Parathyroid adenoma (tissue), 2 donors: ENCODE results near the gene PLCL1.

Experiments
- H2AFZ ChIP-seq: fragments of 300-600 bp; sonication (generic); one replicate; pipeline ENCODE4 v1.7.0; 2017; ENCODE audit warnings: antibody characterized with exemption, mild to moderate bottlenecking
- H3K27ac ChIP-seq: fragments of 300-600 bp; sonication (generic); one replicate; pipeline ENCODE4 v1.7.0; 2017
- H3K27me3 ChIP-seq: fragments of 300-600 bp; sonication (generic); one replicate; pipeline ENCODE4 v1.7.0; 2017; ENCODE audit warnings: low read length; ENCODE audit not compliant: control insufficient read depth, insufficient read depth
- H3K36me3 ChIP-seq: fragments of 300-600 bp; sonication (generic); one replicate; pipeline ENCODE4 v1.7.0; 2017; ENCODE audit warnings: low read length; ENCODE audit not compliant: control insufficient read depth, insufficient read depth
- H3K4me1 ChIP-seq: fragments of 300-600 bp; sonication (generic); one replicate; pipeline ENCODE4 v1.7.0; 2017; ENCODE audit warnings: control low read depth
- H3K4me2 ChIP-seq: fragments of 300-600 bp; sonication (generic); one replicate; pipeline ENCODE4 v1.7.0; 2017; ENCODE audit warnings: low read length
- H3K4me3 ChIP-seq: fragments of 300-600 bp; sonication (generic); one replicate; pipeline ENCODE4 v1.7.0; 2017; ENCODE audit warnings: low read depth, low read length
- H3K79me2 ChIP-seq: fragments of 300-600 bp; sonication (generic); one replicate; pipeline ENCODE4 v1.7.0; 2017; ENCODE audit warnings: control low read depth
- H3K9ac ChIP-seq: fragments of 300-600 bp; sonication (generic); one replicate; pipeline ENCODE4 v1.7.0; 2017; ENCODE audit warnings: mild to moderate bottlenecking
- H3K9me3 ChIP-seq: fragments of 300-600 bp; sonication (generic); one replicate; pipeline ENCODE4 v1.7.0; 2017; ENCODE audit warnings: low read length; ENCODE audit not compliant: control insufficient read depth
- CTCF ChIP-seq: fragments of 300-600 bp; sonication (generic); IDR thresholded peaks from one replicate; pipeline ENCODE4 v1.7.0; 2017; ENCODE audit warnings: antibody characterized with exemption, mild to moderate bottlenecking
- donor health status: primary hyperparathyroidism.

PLCL1 gene

GRCh38 chr2:198053148-198053547 lies 248.8 kb downstream of the PLCL1 start:
- Histone ChIP-seq H3K27ac (no peak overlapping the region), H3K4me2 (no peak overlapping the region), H3K9me3 (no peaks in the 10 kb centered on the region), H3K27me3 (no peaks in the 10 kb centered on the region), H3K9ac (no peak overlapping the region), H3K36me3 (no peaks in the 10 kb centered on the region), H3K79me2 (no peaks in the 10 kb centered on the region), H3K4me3 (no peak overlapping the region), H2AFZ (peak overlapping the region; percentile 13), H3K4me1 (peaks cover 16% of the 10 kb centered on the region)
- TF ChIP-seq CTCF, result no peak

- H3K27ac ChIP-seq, result no peak overlapping the region
- no peaks in the 10 kb centered on the region for H3K9me3 ChIP-seq
- H3K79me2 ChIP-seq, result no peaks in the 10 kb centered on the region
- no peak overlapping the region for H3K4me2 ChIP-seq
- H3K4me1 ChIP-seq, result peaks cover 16% of the 10 kb centered on the region
- no peak for TF ChIP-seq CTCF
- no peaks in the 10 kb centered on the region for H3K27me3 ChIP-seq
- peak overlapping the region; percentile 13 for H2AFZ ChIP-seq
- H3K4me3 ChIP-seq, result no peak overlapping the region
- H3K36me3 ChIP-seq, result no peaks in the 10 kb centered on the region
- no peak overlapping the region for H3K9ac ChIP-seq
These were observed 249.4 kb downstream of the PLCL1 start for GRCh38 chr2:198053776-198054175.

- H3K79me2 ChIP-seq, result no peaks in the 10 kb centered on the region
- H3K36me3 ChIP-seq, result no peaks in the 10 kb centered on the region
- H3K9ac ChIP-seq, result no peak overlapping the region
- H3K4me3 ChIP-seq, result no peak overlapping the region
- peaks cover 16% of the 10 kb centered on the region for H3K4me1 ChIP-seq
- H3K4me2 ChIP-seq, result no peak overlapping the region
- no peaks in the 10 kb centered on the region for H3K27me3 ChIP-seq
- H2AFZ ChIP-seq, result peak overlapping the region; percentile 25
- H3K27ac ChIP-seq, result no peak overlapping the region
- no peaks in the 10 kb centered on the region for H3K9me3 ChIP-seq
- peak; percentile 58 for TF ChIP-seq CTCF
These were observed 249.9 kb downstream of the PLCL1 start for GRCh38 chr2:198054299-198054698.

- no peaks in the 10 kb centered on the region for H3K79me2 ChIP-seq
- H3K27ac ChIP-seq, result no peak overlapping the region
- H3K9me3 ChIP-seq, result no peaks in the 10 kb centered on the region
- H3K4me2 ChIP-seq, result no peak overlapping the region
- no peaks in the 10 kb centered on the region for H3K36me3 ChIP-seq
- H3K27me3 ChIP-seq, result no peaks in the 10 kb centered on the region
- no peak overlapping the region for H3K4me3 ChIP-seq
- no peak for TF ChIP-seq CTCF
- H3K4me1 ChIP-seq, result peaks cover 16% of the 10 kb centered on the region
- H2AFZ ChIP-seq, result no peak overlapping the region
- H3K9ac ChIP-seq, result no peak overlapping the region
These were observed 251.3 kb downstream of the PLCL1 start for GRCh38 chr2:198055716-198056115.

- Histone ChIP-seq H3K27ac (no peak overlapping the region), H3K9me3 (no peaks in the 10 kb centered on the region), H2AFZ (no peak overlapping the region), H3K36me3 (no peaks in the 10 kb centered on the region), H3K4me3 (no peak overlapping the region), H3K79me2 (peaks cover 2% of the 10 kb centered on the region), H3K4me1 (peaks cover 16% of the 10 kb centered on the region), H3K27me3 (no peaks in the 10 kb centered on the region), H3K4me2 (no peak overlapping the region), H3K9ac (no peak overlapping the region)
- TF ChIP-seq CTCF, result no peak
These were observed 252.4 kb downstream of the PLCL1 start for GRCh38 chr2:198056836-198057235.
